BLaER1 treated with 17β-estradiol and CSF1 and Interleukin-3, amounts not matched to agents 10 nM and 100 nM (cell line): ENCODE measurements around the gene UGT2B17.
"Not testable (repeated sequence)": the region's sequence is repeated elsewhere in the genome, so short reads cannot be mapped to it uniquely, and the experiment has no call there.

Source experiments
- H3K27ac ChIP-seq, 11 experiments: shearing (Covaris generic); formaldehyde crosslinking; 2 replicates each; pipeline ENCODE4 v1.8.1; 2022
- H3K27me3 ChIP-seq, 11 experiments: shearing (Covaris generic); formaldehyde crosslinking; 2 replicates each; pipeline ENCODE4 v1.8.1; 2022
- H3K36me3 ChIP-seq, 11 experiments: shearing (Covaris generic); formaldehyde crosslinking; 2 replicates each; pipeline ENCODE4 v1.8.1; 2022
- H3K4me1 ChIP-seq, 10 experiments: shearing (Covaris generic); formaldehyde crosslinking; 2 replicates each; pipeline ENCODE4 v1.8.1; 2022
- H3K4me2 ChIP-seq, 11 experiments: shearing (Covaris generic); formaldehyde crosslinking; 2 replicates each; pipeline ENCODE4 v1.8.1; 2022
- H3K4me3 ChIP-seq, 10 experiments: shearing (Covaris generic); formaldehyde crosslinking; 2 replicates each; pipeline ENCODE4 v1.8.1; 2022
- H3K9ac ChIP-seq, 11 experiments: shearing (Covaris generic); formaldehyde crosslinking; 2 replicates each; pipeline ENCODE4 v1.8.1; 2022
- H3K9me3 ChIP-seq, 11 experiments: shearing (Covaris generic); formaldehyde crosslinking; replicated peaks in 1 of 11; 2 replicates each; pipeline ENCODE4 v1.8.1; 2022
- H4K20me1 ChIP-seq, 11 experiments: shearing (Covaris generic); formaldehyde crosslinking; 2 replicates each; pipeline ENCODE4 v1.8.1; 2022
- Cebpa-rat ChIP-seq, 11 experiments: shearing (Covaris generic); IDR thresholded peaks; 2 replicates each; pipeline ENCODE4 v1.8.1; 2022

Gene UGT2B17

GRCh38 chr4:68593112-68593511 is 17.0 kb upstream of the UGT2B17 start:
- no peaks in the 10 kb centered on the region for H3K4me1 ChIP-seq
- H3K4me3 ChIP-seq = no peak overlapping the region
- H3K27ac ChIP-seq = no peak overlapping the region
- no peaks in the 10 kb centered on the region for H3K9me3 ChIP-seq
- no peaks in the 10 kb centered on the region for H3K36me3 ChIP-seq
- no peak for TF ChIP-seq Cebpa-rat (IDR thresholded peaks at IDR 0.05)
- H4K20me1 ChIP-seq = no peaks in the 10 kb centered on the region
- no peaks in the 10 kb centered on the region for H3K27me3 ChIP-seq
- H3K4me2 ChIP-seq = no peak overlapping the region
- no peak overlapping the region for H3K9ac ChIP-seq

GRCh38 chr4:68592673-68593072 is 16.6 kb upstream of the UGT2B17 start:
- Histone ChIP-seq H3K4me2 (no peak overlapping the region), H3K4me1 (no peaks in the 10 kb centered on the region), H3K27me3 (no peaks in the 10 kb centered on the region), H3K9me3 (no peaks in the 10 kb centered on the region), H3K9ac (no peak overlapping the region), H3K27ac (no peak overlapping the region), H3K4me3 (no peak overlapping the region), H3K36me3 (no peaks in the 10 kb centered on the region), H4K20me1 (no peaks in the 10 kb centered on the region)
- TF ChIP-seq Cebpa-rat (IDR thresholded peaks at IDR 0.05) = no peak

- H3K36me3 ChIP-seq = no peaks in the 10 kb centered on the region
- no peak overlapping the region for H3K9ac ChIP-seq
- H3K4me3 ChIP-seq = no peak overlapping the region
- H3K4me2 ChIP-seq = no peak overlapping the region
- no peak for TF ChIP-seq Cebpa-rat (IDR thresholded peaks at IDR 0.05)
- no peaks in the 10 kb centered on the region for H3K9me3 ChIP-seq
- H4K20me1 ChIP-seq = no peaks in the 10 kb centered on the region
- no peaks in the 10 kb centered on the region for H3K4me1 ChIP-seq
- no peaks in the 10 kb centered on the region for H3K27me3 ChIP-seq
- no peak overlapping the region for H3K27ac ChIP-seq
These were observed 15.1 kb upstream of the UGT2B17 start for GRCh38 chr4:68591204-68591603.

- Histone ChIP-seq H3K4me3 (no peak overlapping the region), H3K4me2 (no peak overlapping the region), H3K4me1 (no peaks in the 10 kb centered on the region), H3K9ac (no peak overlapping the region), H4K20me1 (no peaks in the 10 kb centered on the region), H3K27ac (no peak overlapping the region), H3K27me3 (no peaks in the 10 kb centered on the region), H3K9me3 (no peaks in the 10 kb centered on the region), H3K36me3 (no peaks in the 10 kb centered on the region)
- TF ChIP-seq Cebpa-rat (IDR thresholded peaks at IDR 0.05) = no peak
These were observed 13.7 kb upstream of the UGT2B17 start for GRCh38 chr4:68589790-68590189.

GRCh38 chr4:68582339-68582717 is 6.2 kb upstream of the UGT2B17 start:
- Histone ChIP-seq H3K36me3 (no peaks in the 10 kb centered on the region), H3K4me2 (no peak overlapping the region)
- TF ChIP-seq Cebpa-rat (IDR thresholded peaks at IDR 0.05) = no peak

DNA sequence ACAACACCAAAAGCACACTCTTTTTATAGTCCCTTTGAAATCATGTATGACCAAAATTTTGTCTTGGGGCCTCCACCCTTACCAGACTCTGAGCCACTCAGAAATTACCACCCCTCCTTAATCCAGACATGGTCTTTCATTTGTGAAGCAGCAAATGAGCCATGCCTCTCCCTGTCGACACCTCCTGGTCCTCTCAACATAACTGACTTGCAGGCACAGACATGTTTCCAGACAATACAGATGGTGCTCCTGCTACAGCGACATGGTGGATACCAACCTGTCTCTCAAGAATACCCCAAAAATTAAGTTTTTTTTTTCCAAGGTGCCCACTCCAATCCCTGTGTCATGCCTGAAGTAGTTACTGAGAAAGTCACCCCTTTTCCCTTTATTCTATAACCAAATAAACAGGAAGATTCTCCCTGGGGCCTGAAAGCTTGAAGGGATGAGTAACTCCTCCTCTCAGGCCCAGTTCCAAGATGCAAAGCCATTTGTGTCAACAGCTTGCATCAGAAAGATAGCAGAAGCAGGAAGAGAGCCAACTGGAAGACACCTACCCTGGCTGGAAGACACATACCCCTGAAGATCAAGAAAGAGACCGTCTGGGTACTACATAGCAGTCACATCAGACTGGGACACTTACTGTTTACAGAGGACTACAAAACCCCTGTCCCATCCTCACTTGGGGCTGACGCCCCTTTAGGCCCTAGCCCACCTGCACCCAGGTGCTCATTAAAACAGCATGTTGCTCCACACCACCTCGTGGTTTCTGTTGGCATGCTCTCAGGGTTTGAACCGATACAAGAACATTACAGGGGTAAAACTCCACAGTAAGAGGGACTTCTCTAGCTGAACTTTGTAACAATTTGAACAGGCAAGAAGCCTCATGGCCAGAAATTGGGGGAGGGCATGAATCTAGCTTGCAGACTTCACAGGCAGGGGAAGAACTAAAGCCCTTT is 5.5 kb upstream of the UGT2B17 start:
- no peaks in the 10 kb centered on the region for H3K27me3 ChIP-seq
- H3K9ac ChIP-seq = no peak overlapping the region
- no peaks in the 10 kb centered on the region for H3K4me1 ChIP-seq
- no peak overlapping the region for H3K4me3 ChIP-seq
- no peak overlapping the region for H3K4me2 ChIP-seq
- H3K27ac ChIP-seq = no peak overlapping the region
- TF ChIP-seq Cebpa-rat (IDR thresholded peaks at IDR 0.05) = no peak
- H4K20me1 ChIP-seq = no peaks in the 10 kb centered on the region
- no peaks in the 10 kb centered on the region for H3K36me3 ChIP-seq
- H3K9me3 ChIP-seq = no peaks in the 10 kb centered on the region

More at GRCh38 chr4:68582339-68582717, 6.2 kb upstream of the UGT2B17 start:
- no peak overlapping the region for H3K27ac ChIP-seq
- no peaks in the 10 kb centered on the region for H3K9me3 ChIP-seq
- H4K20me1 ChIP-seq = no peaks in the 10 kb centered on the region
- no peaks in the 10 kb centered on the region for H3K27me3 ChIP-seq
- no peaks in the 10 kb centered on the region for H3K4me1 ChIP-seq
- H3K9ac ChIP-seq = no peak overlapping the region
- no peak overlapping the region for H3K4me3 ChIP-seq

- Histone ChIP-seq H3K27ac (no peak overlapping the region), H3K4me1 (peaks cover 0 to 6% (median 0%) of the 10 kb centered on the region in 10 experiments; a peak in 1 of 20 replicates), H3K9me3 (no peaks in the 10 kb centered on the region), H4K20me1 (no peaks in the 10 kb centered on the region), H3K4me3 (no peak overlapping the region), H3K9ac (no peak overlapping the region), H3K27me3 (no peaks in the 10 kb centered on the region), H3K4me2 (no peak overlapping the region), H3K36me3 (no peaks in the 10 kb centered on the region)
- TF ChIP-seq Cebpa-rat (IDR thresholded peaks at IDR 0.05) = no peak
These were observed 1.5 kb upstream of the UGT2B17 start for GRCh38 chr4:68577590-68577989.

DNA sequence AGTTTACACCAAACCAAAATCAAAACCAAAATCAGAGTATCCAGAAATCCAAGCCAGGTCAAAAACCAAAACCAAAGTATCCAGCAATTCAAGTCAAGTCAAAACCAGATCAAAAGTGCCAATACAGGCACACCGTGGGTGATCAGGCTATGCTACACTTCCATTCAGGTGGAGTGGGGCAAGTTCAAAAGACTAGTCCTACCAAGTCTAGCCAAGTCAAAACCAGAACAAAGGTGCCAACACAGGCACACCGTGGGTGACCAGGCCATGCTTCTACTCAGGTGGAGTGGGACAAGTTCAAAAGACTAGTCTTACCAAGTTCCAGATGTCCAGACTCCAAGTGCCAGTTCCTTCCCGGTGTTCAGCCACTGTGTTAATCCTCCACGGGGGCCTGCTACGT is 486 bp downstream of the UGT2B17 start:
- H3K9me3 ChIP-seq, H3K4me2 ChIP-seq, H3K27me3 ChIP-seq, H3K36me3 ChIP-seq, H3K4me3 ChIP-seq, H3K4me1 ChIP-seq, H3K9ac ChIP-seq, H4K20me1 ChIP-seq: not testable (repeated sequence)
- peak overlapping the region in 3 of 11 experiments; percentile 17 to 32 (median 26); a peak in 2 of 22 replicates for H3K27ac ChIP-seq

GRCh38 chr4:68575081-68575480 is 1.0 kb downstream of the UGT2B17 start:
- no peaks in the 10 kb centered on the region for H3K9me3 ChIP-seq
- H4K20me1 ChIP-seq = no peaks in the 10 kb centered on the region
- H3K4me2 ChIP-seq = no peak overlapping the region
- TF ChIP-seq Cebpa-rat (IDR thresholded peaks at IDR 0.05) = no peak
- H3K27ac ChIP-seq = no peak overlapping the region
- peaks cover 0 to 6% (median 0%) of the 10 kb centered on the region in 10 experiments; a peak in 1 of 20 replicates for H3K4me1 ChIP-seq
- H3K9ac ChIP-seq = no peak overlapping the region
- H3K27me3 ChIP-seq = no peaks in the 10 kb centered on the region
- H3K4me3 ChIP-seq = no peak overlapping the region
- no peaks in the 10 kb centered on the region for H3K36me3 ChIP-seq

GRCh38 chr4:68572653-68573170 is 3.4 kb downstream of the UGT2B17 start:
- no peak for TF ChIP-seq Cebpa-rat (IDR thresholded peaks at IDR 0.05)

More at GRCh38 chr4:68572653-68573170, 3.4 kb downstream of the UGT2B17 start:
- Histone ChIP-seq H3K4me2 (no peak overlapping the region), H3K27ac (no peak overlapping the region), H3K9me3 (no peaks in the 10 kb centered on the region), H3K4me1 (peaks cover 0 to 6% (median 0%) of the 10 kb centered on the region in 10 experiments; a peak in 1 of 20 replicates), H3K4me3 (no peak overlapping the region), H3K9ac (no peak overlapping the region), H3K27me3 (no peaks in the 10 kb centered on the region), H4K20me1 (no peaks in the 10 kb centered on the region), H3K36me3 (no peaks in the 10 kb centered on the region)
